WTC11 (cell line): Measurements from ENCODE around the gene ZCCHC24. TPM values are rescaled to one million over a fixed set of nuclear protein-coding genes. Genes with fewer than 3 reads are reported as not detected.

Experiments used
- ATAC-seq: fragments of 200-7000 bp; cut with Tn5 transposase; 2 replicates; pipeline ENCODE4 v1.10.0; 2021; ENCODE audit warnings: mild to moderate bottlenecking, moderate library complexity
- CTCF ChIA-PET: fragments of 300-600 bp; sonication (Branson Sonifier 250); formaldehyde crosslinking; loops from one replicate; lab custom pipeline; 2021; ENCODE audit warnings: antibody characterized with exemption; lab: Charles Lee
- POLR2A ChIA-PET: fragments of 350-600 bp; sonication (Branson Sonifier 250); formaldehyde crosslinking; loops from one replicate; lab custom pipeline; 2021; ENCODE audit warnings: antibody characterized with exemption; lab: Charles Lee
- DNase-seq: peaks from one replicate; pipeline ENCODE4 v3.0.0; 2021; ENCODE audit warnings: low spot score
- H3K27ac Mint-ChIP-seq: 2 replicates; pipeline ENCODE4 v1.8.0; 2021; ENCODE audit warnings: mixed read lengths
- H3K27me3 Mint-ChIP-seq: 2 replicates; pipeline ENCODE4 v1.8.0; 2021; ENCODE audit warnings: low read depth, mild to moderate bottlenecking, moderate library complexity, mixed read lengths
- H3K36me3 Mint-ChIP-seq: 2 replicates; pipeline ENCODE4 v1.8.0; 2021; ENCODE audit warnings: mixed read lengths
- H3K4me1 Mint-ChIP-seq: 2 replicates; pipeline ENCODE4 v1.8.0; 2022; ENCODE audit warnings: mixed read lengths
- H3K4me3 Mint-ChIP-seq: 2 replicates; pipeline ENCODE4 v1.8.0; 2021; ENCODE audit warnings: mild to moderate bottlenecking, moderate library complexity, mixed read lengths
- H3K9me3 Mint-ChIP-seq: 2 replicates; pipeline ENCODE4 v1.8.0; 2021; ENCODE audit warnings: mixed read lengths
- ARID4B ChIP-seq: sonication (generic); formaldehyde crosslinking; IDR thresholded peaks from 2 replicates; pipeline ENCODE4 v1.8.0; 2023; ENCODE audit warnings: missing genetic modification reagents, mild to moderate bottlenecking, borderline replicate concordance
- ATF1 ChIP-seq: sonication (generic); formaldehyde crosslinking; IDR thresholded peaks from 2 replicates; pipeline ENCODE4 v1.8.1; 2023; ENCODE audit warnings: mild to moderate bottlenecking, moderate library complexity, missing genetic modification reagents
- ATF2 ChIP-seq: sonication (generic); formaldehyde crosslinking; IDR thresholded peaks from 2 replicates; pipeline ENCODE4 v1.8.1; 2022; ENCODE audit warnings: low read depth, missing genetic modification reagents, borderline replicate concordance
- ATF3 ChIP-seq: sonication (generic); formaldehyde crosslinking; conservative IDR thresholded peaks from 2 replicates; pipeline ENCODE4 v1.8.1; 2022; ENCODE audit warnings: mild to moderate bottlenecking, missing genetic modification reagents
- CREB1 ChIP-seq: sonication (generic); formaldehyde crosslinking; IDR thresholded peaks from 2 replicates; pipeline ENCODE4 v1.8.0; 2023; ENCODE audit warnings: mild to moderate bottlenecking, missing genetic modification reagents
- CTCF ChIP-seq: fragments of 200-600 bp; IDR thresholded peaks from 2 replicates; pipeline ENCODE4 v1.8.0; 2022; ENCODE audit warnings: antibody characterized with exemption
- GTF2I ChIP-seq: fragments of 250-450 bp; sonication (Bioruptor Pico); conservative IDR thresholded peaks from 2 replicates; pipeline ENCODE4 v1.4.0; 2021; ENCODE audit warnings: mild to moderate bottlenecking
- IRF1 ChIP-seq: sonication (generic); formaldehyde crosslinking; IDR thresholded peaks from 2 replicates; pipeline ENCODE4 v1.8.0; 2023; ENCODE audit warnings: missing genetic modification reagents
- JAZF1 ChIP-seq: fragments of 250-450 bp; sonication (Bioruptor Pico); IDR thresholded peaks from 2 replicates; pipeline ENCODE4 v1.9.0; 2021; ENCODE audit warnings: moderate library complexity, mild to moderate bottlenecking, inconsistent platforms
- MLX ChIP-seq: sonication (generic); formaldehyde crosslinking; IDR thresholded peaks from 2 replicates; pipeline ENCODE4 v1.8.1; 2023; ENCODE audit warnings: mild to moderate bottlenecking, missing genetic modification reagents, moderate library complexity
- MXD4 ChIP-seq: fragments of 250-450 bp; sonication (Bioruptor Pico); IDR thresholded peaks from 2 replicates; pipeline ENCODE4 v1.8.0; 2021; ENCODE audit warnings: mild to moderate bottlenecking, moderate library complexity, borderline replicate concordance
- MYBL2 ChIP-seq: sonication (generic); formaldehyde crosslinking; IDR thresholded peaks from 2 replicates; pipeline ENCODE4 v1.8.1; 2023; ENCODE audit warnings: mild to moderate bottlenecking, moderate library complexity, missing genetic modification reagents
- SP1 ChIP-seq: sonication (generic); formaldehyde crosslinking; conservative IDR thresholded peaks from 2 replicates; pipeline ENCODE4 v1.8.1; 2022; ENCODE audit warnings: missing genetic modification reagents
- ZNF232 ChIP-seq: sonication (generic); formaldehyde crosslinking; IDR thresholded peaks from 2 replicates; pipeline ENCODE4 v1.8.0; 2022; ENCODE audit warnings: mild to moderate bottlenecking, missing genetic modification reagents
- ZNF281 ChIP-seq: sonication (generic); formaldehyde crosslinking; IDR thresholded peaks from 2 replicates; pipeline ENCODE4 v1.8.0; 2023; ENCODE audit warnings: mild to moderate bottlenecking, missing genetic modification reagents
- ZNF416 ChIP-seq: fragments of 250-450 bp; sonication (Bioruptor Pico); IDR thresholded peaks from 2 replicates; pipeline ENCODE4 v1.9.0; 2021; ENCODE audit warnings: mild to moderate bottlenecking, inconsistent platforms
- ZNF512 ChIP-seq: sonication (generic); formaldehyde crosslinking; IDR thresholded peaks from 2 replicates; pipeline ENCODE4 v1.8.1; 2022; ENCODE audit warnings: missing genetic modification reagents, borderline replicate concordance
- total RNA-seq: library from RNA; stranded (reverse); gene quantifications from 3 replicates; pipeline ENCODE4 v1.2.3, GENCODE V29; 2021

Gene ZCCHC24
- total RNA-seq, 1 experiment from 2014 or later, result 7.7 TPM

- Mint-ChIP-seq H3K4me1 (no peaks in the 10 kb centered on the region), H3K4me3 (no peak overlapping the region), H3K36me3 (no peaks in the 10 kb centered on the region), H3K9me3 (no peaks in the 10 kb centered on the region), H3K27me3 (no peaks in the 10 kb centered on the region; the same call in 1 of the 2 replicates), H3K27ac (no peak overlapping the region)
- ATAC-seq, result no peak
- no peak for TF ChIP-seq ATF3 (CRISPR knock-in tag)
- TF ChIP-seq SP1 (CRISPR knock-in tag), result no peak
- no peak for TF ChIP-seq IRF1
- no peak for TF ChIP-seq JAZF1 (CRISPR knock-in tag)
- TF ChIP-seq ATF2 (CRISPR knock-in tag), result no peak
- TF ChIP-seq GTF2I (CRISPR knock-in tag), result no peak
- no peak for TF ChIP-seq MXD4 (CRISPR knock-in tag)
- no peak for TF ChIP-seq ZNF232
- TF ChIP-seq CTCF, result no peak
- no peak for TF ChIP-seq ZNF512 (CRISPR knock-in tag)
- no peak for TF ChIP-seq CREB1 (CRISPR knock-in tag)
- no peak for TF ChIP-seq ZNF281 (CRISPR knock-in tag)
- no peak for TF ChIP-seq ARID4B (CRISPR knock-in tag)
- TF ChIP-seq ATF1 (CRISPR knock-in tag), result no peak
- TF ChIP-seq ZNF416 (CRISPR knock-in tag), result no peak
- TF ChIP-seq MYBL2 (CRISPR knock-in tag), result no peak
- no peak for TF ChIP-seq MLX
- ChIA-PET POLR2A (interaction anchor here (0.5 kb wide), 1 partner anchor 761 kb away, joined by 3 read pairs; no protein-coding TSS in a partner anchor), CTCF (interaction anchor here (1.0 kb wide), 1 partner anchor 19 kb away, joined by 3 read pairs; no protein-coding TSS in a partner anchor)
- no peak for DNase-seq
Observed at GRCh38 chr10:79393221-79393923, 52.1 kb downstream of the ZCCHC24 start.
